Kasumi-1 (cell line): Measurements from ENCODE around the gene TAF9B.
"Not testable (repeated sequence)": the region's sequence is repeated elsewhere in the genome, so short reads cannot be mapped to it uniquely, and the experiment has no call there.

Experiments
- DNase-seq, 2 experiments: peaks; one replicate each; lab custom pipeline; 2025; lab: John Stamatoyannopoulos, UW

TAF9B gene

GRCh38 chrX:78116365-78116764 lies 23.1 kb downstream of the TAF9B start:
- no peak for DNase-seq

GRCh38 chrX:78111140-78111931 lies 28.1 kb downstream of the TAF9B start:
- no peak for DNase-seq

- no peak for DNase-seq
These were observed 30.0 kb downstream of the TAF9B start for GRCh38 chrX:78109458-78109857.

GRCh38 chrX:78106651-78106986 lies 32.8 kb downstream of the TAF9B start:
- DNase-seq = peak; percentile 39

- DNase-seq = peak in 1 of 2 experiments; percentile 32
These were observed 33.4 kb downstream of the TAF9B start for GRCh38 chrX:78105944-78106650.

- DNase-seq = peak; percentile 14 to 27
These were observed 34.8 kb downstream of the TAF9B start for GRCh38 chrX:78104447-78105176.

- DNase-seq = peak; percentile 83 to 91
These were observed 35.6 kb downstream of the TAF9B start, which contains the start of gene PGK1 for GRCh38 chrX:78103623-78104446. Gene PGK1, plus strand, starts transcription at chrX:78104248. Its CDS starts 93 bp downstream, at chrX:78104341.

GRCh38 chrX:78103001-78103622 lies 36.3 kb downstream of the TAF9B start:
- no peak for DNase-seq

- no peak for DNase-seq
These were observed 37.4 kb downstream of the TAF9B start for GRCh38 chrX:78102091-78102490.

GRCh38 chrX:78098108-78098507 lies 41.3 kb downstream of the TAF9B start:
- DNase-seq = no peak

GRCh38 chrX:78092296-78092695 lies 47.2 kb downstream of the TAF9B start:
- peak; percentile 39 to 43 for DNase-seq

GRCh38 chrX:78081413-78081812 lies 58.0 kb downstream of the TAF9B start:
- not testable (repeated sequence) for DNase-seq
